ENCODE data around the gene TC2N.

GRCh38 chr14:91872011-91872501 is 4.7 kb upstream of the TC2N start:
- TF ChIP-seq CTCF (conservative IDR thresholded peaks at IDR 0.05): no peak
- no peak for TF ChIP-seq ZFX (IDR thresholded peaks at IDR 0.05)

Data from C4-2B (cell line).